ENCODE measurements around the gene ITGA6. TPM values are rescaled to one million over a fixed set of nuclear protein-coding genes. Genes with fewer than 3 reads are reported as not detected.

Gene ITGA6
- total RNA-seq, 1 donor from 2014 or later, result 0.25 TPM

DNA sequence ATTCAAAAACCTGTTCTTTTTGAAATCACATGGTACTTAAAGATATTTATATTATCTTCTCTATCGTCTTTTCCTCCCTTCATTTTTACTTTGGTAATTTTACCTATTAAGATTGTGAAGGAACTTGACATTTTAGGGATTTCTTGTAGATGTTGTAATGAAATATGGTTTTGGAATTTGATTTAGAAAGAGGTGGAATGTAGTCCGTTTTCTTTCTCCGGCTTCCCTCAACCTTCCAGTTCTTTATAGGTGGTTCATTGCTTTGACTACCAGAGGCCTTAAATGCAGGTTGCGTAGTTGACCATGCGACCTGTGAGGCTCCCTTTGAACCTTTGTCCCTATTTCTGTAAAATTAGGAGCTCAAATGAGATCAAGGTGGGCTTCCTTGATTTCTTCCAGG lies 24.5 kb downstream of the ITGA6 start:
- intact Hi-C loops (cut with micrococcal nuclease), result no loop called here
- Mint-ChIP-seq H3K36me3 (ENCODE audit: low read depth) (no peaks in the 10 kb centered on the region), H3K27ac (no peak overlapping the region), H3K27me3 (ENCODE audit: low read depth) (peaks cover 57% of the 10 kb centered on the region), H3K4me3 (ENCODE audit: low read depth) (no peak overlapping the region), H3K9me3 (no peaks in the 10 kb centered on the region), H3K4me1 (ENCODE audit: low read depth) (peaks cover 6% of the 10 kb centered on the region)
- DNase-seq (ENCODE audit: low spot score), result no peak

DNA sequence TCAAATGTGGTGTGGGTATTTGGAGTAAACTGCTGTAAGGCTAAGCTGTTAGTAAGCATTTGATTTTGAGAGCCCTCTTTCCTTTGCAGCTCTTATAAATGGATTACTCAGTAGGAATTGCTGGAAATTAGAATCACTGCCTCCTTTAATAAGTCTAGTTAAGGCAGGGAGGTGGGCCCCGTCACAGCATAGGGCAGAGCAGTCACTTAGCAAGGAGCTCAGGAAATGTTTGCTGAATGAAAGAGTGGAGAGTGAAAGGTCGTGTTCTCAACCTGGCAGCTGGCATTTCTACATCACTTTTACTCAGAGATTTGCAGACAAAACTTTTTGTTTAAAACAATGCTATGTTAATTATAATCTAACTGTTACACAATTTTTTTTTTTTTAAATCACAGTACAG lies 25.5 kb downstream of the ITGA6 start:
- H3K27me3 Mint-ChIP-seq (ENCODE audit: low read depth), result peaks cover 58% of the 10 kb centered on the region
- no peaks in the 10 kb centered on the region for H3K9me3 Mint-ChIP-seq
- DNase-seq (ENCODE audit: low spot score), result no peak
- no peak overlapping the region for H3K27ac Mint-ChIP-seq
- intact Hi-C loops (cut with micrococcal nuclease), result no loop called here
- peaks cover 4% of the 10 kb centered on the region for H3K4me1 Mint-ChIP-seq (ENCODE audit: low read depth)
- H3K36me3 Mint-ChIP-seq (ENCODE audit: low read depth), result no peaks in the 10 kb centered on the region
- no peak overlapping the region for H3K4me3 Mint-ChIP-seq (ENCODE audit: low read depth)

DNA sequence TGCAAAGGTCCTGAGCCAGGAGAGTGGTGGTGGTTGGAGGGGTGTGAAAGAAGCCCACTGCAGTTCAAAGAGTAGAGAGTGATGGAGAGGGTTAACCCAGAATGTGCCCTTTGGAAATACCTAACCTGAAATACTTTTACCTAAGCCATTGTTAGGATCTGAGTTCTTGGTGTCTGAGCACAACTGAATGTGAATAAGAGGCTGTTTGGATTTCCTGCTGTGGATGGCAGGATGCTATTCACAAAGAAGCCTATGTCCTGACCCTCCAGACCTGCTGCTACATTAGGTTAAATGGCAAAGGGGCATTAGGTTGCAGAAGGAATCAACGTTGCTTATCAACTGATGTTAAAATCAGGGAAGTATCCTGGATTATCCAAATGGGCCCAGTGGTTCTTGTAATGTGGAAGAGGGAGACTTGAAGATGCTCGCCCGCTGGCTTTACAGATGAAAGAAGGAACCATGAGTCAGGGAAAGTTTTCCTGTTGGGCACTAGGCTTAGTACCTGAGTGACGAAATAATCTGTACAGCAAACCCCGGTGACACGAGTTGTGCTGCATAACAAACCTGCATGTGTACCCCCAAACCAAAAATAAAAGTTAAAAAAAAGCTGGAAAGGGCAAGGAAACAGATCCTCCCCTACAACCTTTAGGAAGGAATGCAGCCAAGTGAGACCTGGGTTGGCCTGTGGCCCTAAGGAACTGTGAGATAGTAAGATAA lies 27.2 kb downstream of the ITGA6 start:
- peaks cover 58% of the 10 kb centered on the region for H3K27me3 Mint-ChIP-seq (ENCODE audit: low read depth)
- peaks cover 4% of the 10 kb centered on the region for H3K4me1 Mint-ChIP-seq (ENCODE audit: low read depth)
- DNase-seq (ENCODE audit: low spot score), result no peak
- no peaks in the 10 kb centered on the region for H3K36me3 Mint-ChIP-seq (ENCODE audit: low read depth)
- no peaks in the 10 kb centered on the region for H3K9me3 Mint-ChIP-seq
- H3K27ac Mint-ChIP-seq, result no peak overlapping the region
- no peak overlapping the region for H3K4me3 Mint-ChIP-seq (ENCODE audit: low read depth)
- intact Hi-C loops (cut with micrococcal nuclease), result no loop called here

DNA sequence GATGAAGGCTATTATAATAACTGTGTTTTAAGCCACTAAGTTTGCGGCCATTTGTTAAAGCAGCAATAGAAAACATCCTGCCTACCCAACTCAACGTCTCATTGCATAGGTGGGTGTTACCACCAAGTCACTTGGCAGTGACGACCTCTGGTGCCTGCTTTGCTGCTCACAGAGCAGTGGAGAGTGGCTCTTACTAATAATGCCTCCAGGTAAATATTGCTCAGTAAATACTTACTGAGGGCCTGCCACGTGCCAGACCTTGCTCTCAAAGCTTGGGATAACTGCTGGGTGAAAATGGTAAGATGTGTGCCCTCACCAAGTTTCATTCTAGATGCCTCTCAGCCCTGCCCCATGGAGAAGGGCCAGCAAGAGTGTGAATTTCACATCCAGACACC lies 27.7 kb downstream of the ITGA6 start:
- intact Hi-C loops (cut with micrococcal nuclease), result no loop called here
- H3K4me1 Mint-ChIP-seq (ENCODE audit: low read depth), result peaks cover 8% of the 10 kb centered on the region

DNA sequence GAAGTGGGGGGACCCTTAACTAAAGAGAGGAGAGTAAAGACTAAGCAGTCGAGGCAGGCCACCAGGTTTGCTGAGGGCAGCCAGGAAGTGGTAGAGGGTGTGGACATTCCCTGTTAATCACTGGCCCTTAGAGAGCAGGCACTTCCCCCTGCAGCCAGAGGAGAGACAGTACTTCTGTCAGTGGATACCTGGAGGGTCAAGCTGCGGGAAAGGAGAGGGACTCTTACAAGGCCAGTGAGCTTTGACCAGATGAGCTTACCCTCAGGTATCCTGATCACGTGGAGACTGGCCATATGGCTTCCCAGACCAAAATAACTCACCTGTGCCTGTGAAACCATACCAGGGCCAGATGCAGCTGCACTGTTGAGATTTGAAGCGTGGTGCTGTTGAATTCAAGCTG lies 28.6 kb downstream of the ITGA6 start:
- no peak for DNase-seq (ENCODE audit: low spot score)
- Mint-ChIP-seq H3K27ac (no peak overlapping the region), H3K9me3 (no peaks in the 10 kb centered on the region), H3K4me3 (ENCODE audit: low read depth) (no peak overlapping the region), H3K36me3 (ENCODE audit: low read depth) (no peaks in the 10 kb centered on the region), H3K27me3 (ENCODE audit: low read depth) (peaks cover 62% of the 10 kb centered on the region), H3K4me1 (ENCODE audit: low read depth) (peaks cover 14% of the 10 kb centered on the region)
- intact Hi-C loops (cut with micrococcal nuclease), result no loop called here

More for the DNA sequence above, 27.7 kb downstream of the ITGA6 start:
- DNase-seq (ENCODE audit: low spot score), result no peak
- no peaks in the 10 kb centered on the region for H3K9me3 Mint-ChIP-seq
- no peak overlapping the region for H3K27ac Mint-ChIP-seq
- H3K36me3 Mint-ChIP-seq (ENCODE audit: low read depth), result no peaks in the 10 kb centered on the region
- H3K4me3 Mint-ChIP-seq (ENCODE audit: low read depth), result no peak overlapping the region
- peaks cover 61% of the 10 kb centered on the region for H3K27me3 Mint-ChIP-seq (ENCODE audit: low read depth)

DNA sequence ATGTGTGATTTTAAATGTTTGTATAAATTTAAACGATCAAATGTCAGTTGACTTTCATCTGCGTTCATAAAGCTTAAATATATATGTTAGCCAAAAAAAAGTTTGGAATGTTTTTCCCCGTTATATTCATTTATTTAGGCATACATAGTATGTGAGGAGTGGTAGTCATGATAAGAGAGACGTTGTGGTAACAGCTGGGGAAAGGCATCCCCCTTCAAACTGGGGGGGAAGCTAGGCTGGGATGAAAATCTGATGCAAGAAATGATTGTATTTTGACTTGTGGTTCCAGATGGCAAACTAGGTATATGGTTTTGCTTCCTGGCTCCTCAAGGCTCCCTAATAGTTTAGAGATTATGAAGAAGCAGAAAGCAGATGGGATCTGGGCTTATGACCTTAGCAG lies 30.1 kb downstream of the ITGA6 start:
- H3K9me3 Mint-ChIP-seq, result no peaks in the 10 kb centered on the region
- peaks cover 27% of the 10 kb centered on the region for H3K4me1 Mint-ChIP-seq (ENCODE audit: low read depth)
- H3K27me3 Mint-ChIP-seq (ENCODE audit: low read depth), result peaks cover 62% of the 10 kb centered on the region
- H3K36me3 Mint-ChIP-seq (ENCODE audit: low read depth), result no peaks in the 10 kb centered on the region
- no peak overlapping the region for H3K27ac Mint-ChIP-seq
- intact Hi-C loops (cut with micrococcal nuclease), result no loop called here
- no peak for DNase-seq (ENCODE audit: low spot score)
- H3K4me3 Mint-ChIP-seq (ENCODE audit: low read depth), result no peak overlapping the region

DNA sequence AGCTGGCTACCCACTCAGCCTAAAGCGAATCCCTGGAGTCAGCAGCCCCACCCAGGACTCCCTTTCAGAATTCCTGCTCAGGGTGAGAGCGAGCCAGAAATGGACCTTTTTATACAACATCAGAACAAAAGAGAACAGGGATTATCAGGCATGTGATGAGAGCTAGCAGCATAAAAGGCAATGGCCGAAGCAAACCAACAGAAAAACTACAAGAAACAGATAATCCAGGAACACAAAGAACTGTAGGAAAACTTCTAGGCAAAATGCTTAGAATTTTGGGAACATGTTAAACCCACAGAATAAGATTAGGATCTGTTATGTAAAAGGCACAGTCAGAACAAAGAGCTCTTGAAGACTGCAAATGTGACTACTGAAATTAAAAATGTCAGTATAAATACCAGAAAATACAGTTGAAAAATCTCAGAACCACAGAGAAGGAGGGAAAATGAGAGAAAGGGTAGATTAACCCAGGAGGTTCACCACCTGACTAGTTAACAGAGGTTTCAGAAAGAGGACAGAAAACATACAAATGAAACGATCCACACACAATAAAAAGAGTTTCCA lies 31.3 kb downstream of the ITGA6 start:
- H3K36me3 Mint-ChIP-seq (ENCODE audit: low read depth), result no peaks in the 10 kb centered on the region
- intact Hi-C loops (cut with micrococcal nuclease), result no loop called here
- DNase-seq (ENCODE audit: low spot score), result no peak
- H3K4me1 Mint-ChIP-seq (ENCODE audit: low read depth), result peaks cover 37% of the 10 kb centered on the region
- no peak overlapping the region for H3K4me3 Mint-ChIP-seq (ENCODE audit: low read depth)
- no peaks in the 10 kb centered on the region for H3K9me3 Mint-ChIP-seq
- no peak overlapping the region for H3K27ac Mint-ChIP-seq
- peaks cover 58% of the 10 kb centered on the region for H3K27me3 Mint-ChIP-seq (ENCODE audit: low read depth)

DNA sequence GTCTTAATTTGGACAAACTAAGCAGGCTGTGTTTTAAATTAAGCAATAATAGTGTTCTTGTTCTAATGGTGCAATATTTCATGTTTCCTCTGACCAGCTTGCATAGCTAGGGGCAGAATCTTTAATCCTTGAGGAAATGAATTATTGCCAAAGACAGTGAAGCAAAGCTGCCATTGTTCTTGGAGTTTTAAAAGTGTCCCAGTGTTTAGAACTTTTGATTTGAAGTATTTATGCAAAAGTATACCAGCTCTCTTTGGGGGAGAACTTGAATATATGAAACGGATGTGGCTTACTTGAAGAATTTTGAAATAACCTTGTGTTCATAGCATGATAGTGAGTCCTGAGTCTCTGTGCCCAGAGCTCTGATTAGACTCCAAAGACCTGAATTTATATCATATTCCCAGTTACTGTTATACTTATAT lies 33.4 kb downstream of the ITGA6 start:
- no peak overlapping the region for H3K27ac Mint-ChIP-seq
- H3K27me3 Mint-ChIP-seq (ENCODE audit: low read depth), result peaks cover 44% of the 10 kb centered on the region
- DNase-seq (ENCODE audit: low spot score), result no peak
- H3K4me3 Mint-ChIP-seq (ENCODE audit: low read depth), result no peak overlapping the region
- no peaks in the 10 kb centered on the region for H3K36me3 Mint-ChIP-seq (ENCODE audit: low read depth)
- peaks cover 56% of the 10 kb centered on the region for H3K4me1 Mint-ChIP-seq (ENCODE audit: low read depth)
- intact Hi-C loops (cut with micrococcal nuclease), result loop anchor here (5.0 kb wide), 3 partner anchors 208 to 753 kb away; no protein-coding TSS in a partner anchor
- H3K9me3 Mint-ChIP-seq, result no peaks in the 10 kb centered on the region

DNA sequence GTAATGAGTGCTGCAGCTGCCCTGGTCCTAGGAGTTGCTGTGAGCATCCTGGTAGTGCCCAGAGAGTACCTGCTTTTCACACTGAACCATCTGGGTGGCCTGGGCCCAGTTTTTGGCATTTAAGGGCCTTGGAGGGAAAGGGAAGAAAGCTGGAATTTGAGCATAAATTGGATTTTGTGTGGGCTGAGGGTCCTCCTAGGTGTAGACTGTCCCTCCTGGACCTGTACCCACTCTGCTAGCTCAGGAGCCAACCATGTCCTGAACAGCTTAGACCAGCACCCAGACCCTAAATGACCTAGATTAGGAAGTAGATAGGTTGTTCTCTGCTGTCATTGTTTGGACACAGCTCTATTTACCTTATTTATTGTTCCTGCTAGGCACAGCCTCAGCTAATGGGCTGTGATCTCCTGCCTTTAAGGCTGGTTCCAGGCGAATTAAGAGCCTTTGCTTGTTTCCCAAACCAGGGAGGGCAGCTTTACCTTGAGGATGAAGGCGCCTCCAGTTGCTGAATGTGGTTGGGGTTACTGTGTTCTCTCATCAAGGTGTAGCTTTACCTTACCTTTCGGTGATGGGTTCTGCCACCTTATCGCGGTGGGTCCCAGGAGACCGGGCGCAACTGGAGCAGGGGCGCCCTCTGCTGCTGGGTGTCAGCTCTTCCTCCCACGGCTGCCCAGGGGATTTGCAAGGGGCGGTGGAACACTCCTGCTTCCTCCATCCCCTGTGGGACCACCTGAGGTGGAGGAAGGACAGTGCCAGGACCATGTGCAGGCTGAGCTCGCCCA lies 34.4 kb downstream of the ITGA6 start:
- no peak overlapping the region for H3K4me3 Mint-ChIP-seq (ENCODE audit: low read depth)
- no peak overlapping the region for H3K27ac Mint-ChIP-seq
- intact Hi-C loops (cut with micrococcal nuclease), result loop anchor here (2.0 to 5.0 kb wide), 5 partner anchors 25 to 754 kb away; no protein-coding TSS in a partner anchor
- peak; percentile 54 for DNase-seq (ENCODE audit: low spot score)
- peaks cover 58% of the 10 kb centered on the region for H3K4me1 Mint-ChIP-seq (ENCODE audit: low read depth)
- H3K36me3 Mint-ChIP-seq (ENCODE audit: low read depth), result no peaks in the 10 kb centered on the region
- H3K9me3 Mint-ChIP-seq, result no peaks in the 10 kb centered on the region
- peaks cover 40% of the 10 kb centered on the region for H3K27me3 Mint-ChIP-seq (ENCODE audit: low read depth)

DNA sequence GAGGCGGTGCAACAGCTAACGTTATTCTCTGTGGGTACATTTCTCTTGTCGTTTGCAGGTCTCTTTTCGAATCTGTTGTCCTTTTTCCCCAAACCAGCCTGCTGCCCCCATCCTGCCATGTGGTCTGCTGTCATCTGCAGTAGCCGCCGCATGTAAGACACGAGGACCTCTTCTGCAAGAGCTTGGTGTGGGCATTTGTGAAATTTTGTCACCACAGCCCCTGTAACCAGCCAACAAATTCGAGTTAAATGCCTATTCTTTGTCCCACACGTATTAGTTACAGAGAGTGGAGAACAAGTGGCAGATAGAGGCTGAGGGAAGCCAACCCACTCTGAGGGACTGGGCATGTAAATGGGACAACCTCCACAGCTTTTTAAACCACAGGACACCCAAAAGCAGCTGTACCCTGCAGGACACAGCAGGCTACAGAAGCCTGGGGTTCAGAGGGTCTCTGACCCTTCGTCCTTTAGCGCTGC lies 35.0 kb downstream of the ITGA6 start:
- DNase-seq (ENCODE audit: low spot score), result no peak
- peaks cover 43% of the 10 kb centered on the region for H3K27me3 Mint-ChIP-seq (ENCODE audit: low read depth)
- intact Hi-C loops (cut with micrococcal nuclease), result loop anchor here (2.0 to 5.0 kb wide), 5 partner anchors 26 to 755 kb away; no protein-coding TSS in a partner anchor
- no peaks in the 10 kb centered on the region for H3K9me3 Mint-ChIP-seq
- no peak overlapping the region for H3K27ac Mint-ChIP-seq
- no peak overlapping the region for H3K4me3 Mint-ChIP-seq (ENCODE audit: low read depth)
- no peaks in the 10 kb centered on the region for H3K36me3 Mint-ChIP-seq (ENCODE audit: low read depth)
- peaks cover 59% of the 10 kb centered on the region for H3K4me1 Mint-ChIP-seq (ENCODE audit: low read depth)

DNA sequence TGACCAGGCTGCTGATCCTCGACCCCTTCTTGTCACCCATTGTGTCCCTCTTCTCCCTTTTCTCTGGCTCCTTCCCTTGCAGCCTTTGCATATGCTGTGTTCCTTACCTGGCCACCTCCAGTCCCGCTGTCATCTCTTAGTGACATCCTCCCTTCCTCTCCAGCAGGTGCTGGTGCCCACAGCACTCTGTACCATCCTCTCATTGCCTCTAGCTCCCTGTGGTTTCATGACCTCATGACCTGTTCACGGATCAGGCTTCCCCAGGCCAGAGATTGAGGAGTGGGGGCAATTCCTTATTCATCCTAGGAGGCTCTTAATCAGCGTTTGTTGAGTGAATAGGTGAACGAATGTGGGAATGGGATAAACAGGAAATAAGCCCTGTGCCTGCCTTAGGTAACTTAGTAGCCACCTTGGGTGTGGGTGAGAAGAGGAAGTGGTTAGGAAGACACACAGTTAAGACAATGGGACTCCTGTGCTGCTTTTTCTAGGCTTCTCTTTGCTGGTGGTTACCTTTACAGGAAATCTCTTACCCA lies 35.5 kb downstream of the ITGA6 start:
- Mint-ChIP-seq H3K36me3 (ENCODE audit: low read depth) (no peaks in the 10 kb centered on the region), H3K4me1 (ENCODE audit: low read depth) (peaks cover 59% of the 10 kb centered on the region), H3K9me3 (no peaks in the 10 kb centered on the region), H3K27ac (no peak overlapping the region), H3K4me3 (ENCODE audit: low read depth) (peak overlapping the region; percentile 34), H3K27me3 (ENCODE audit: low read depth) (peaks cover 39% of the 10 kb centered on the region)
- intact Hi-C loops (cut with micrococcal nuclease), result loop anchor here (2.0 to 5.0 kb wide), 5 partner anchors 26 to 756 kb away; no protein-coding TSS in a partner anchor
- peak; percentile 46 for DNase-seq (ENCODE audit: low spot score)

DNA sequence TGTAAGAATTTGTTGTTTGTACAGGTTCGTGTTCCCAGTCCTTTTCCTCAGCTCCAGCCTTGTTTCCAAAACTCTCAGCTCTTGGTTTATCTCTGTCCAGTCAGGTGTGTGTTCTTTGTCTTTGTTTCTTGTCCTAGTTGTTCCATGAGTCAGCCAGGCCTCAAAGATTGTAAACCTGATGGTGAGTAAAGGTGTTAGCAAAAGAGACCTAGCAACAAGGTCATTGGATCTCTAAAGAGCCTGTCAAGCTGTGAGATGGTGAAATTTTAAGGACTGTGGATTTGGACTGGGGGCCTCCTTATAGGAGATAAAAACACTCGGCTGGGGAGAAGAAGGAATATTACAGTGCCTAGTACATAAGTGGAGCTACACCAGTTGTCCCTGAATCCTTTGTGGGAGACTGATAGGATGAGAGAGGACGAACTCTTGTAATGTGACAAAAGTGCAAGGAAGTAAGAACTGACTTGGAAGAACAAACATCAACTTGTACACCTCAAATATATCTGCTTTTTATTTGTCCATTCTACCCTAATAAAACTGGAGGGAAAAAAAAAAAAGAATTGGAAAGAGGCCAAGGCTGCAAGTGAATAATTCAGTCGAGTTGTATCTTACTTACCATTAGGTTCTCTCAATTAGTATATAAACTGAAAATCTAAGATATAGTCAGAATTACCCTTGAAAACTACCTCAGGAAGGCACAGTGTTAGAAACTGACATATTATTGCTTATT lies 37.2 kb downstream of the ITGA6 start:
- H3K27ac Mint-ChIP-seq, result no peak overlapping the region
- peaks cover 58% of the 10 kb centered on the region for H3K4me1 Mint-ChIP-seq (ENCODE audit: low read depth)
- peaks cover 26% of the 10 kb centered on the region for H3K27me3 Mint-ChIP-seq (ENCODE audit: low read depth)
- no peak for DNase-seq (ENCODE audit: low spot score)
- H3K36me3 Mint-ChIP-seq (ENCODE audit: low read depth), result no peaks in the 10 kb centered on the region
- no peaks in the 10 kb centered on the region for H3K9me3 Mint-ChIP-seq
- no peak overlapping the region for H3K4me3 Mint-ChIP-seq (ENCODE audit: low read depth)
- intact Hi-C loops (cut with micrococcal nuclease), result loop anchor here (1.0 to 5.0 kb wide), 7 partner anchors 38 to 866 kb away; partner anchors contain the start of gene ITGA6
